Kidney epithelial cell (primary cell): ENCODE results near the gene ZNF212. TPM values are rescaled to one million over a fixed set of nuclear protein-coding genes. Genes with fewer than 3 reads are reported as not detected.

Experiments
- DNase-seq: peaks from one replicate; pipeline ENCODE4 v3.0.0-alpha.2; 2010; ENCODE audit warnings: low read depth
- H3K27me3 ChIP-seq: 2 replicates; pipeline ENCODE4 v1.6.0; 2011; ENCODE audit warnings: low read length; ENCODE audit not compliant: control insufficient read depth, insufficient read depth
- H3K36me3 ChIP-seq: 2 replicates; pipeline ENCODE4 v1.5.1; 2011; ENCODE audit warnings: low read length; ENCODE audit not compliant: control insufficient read depth, insufficient read depth
- H3K4me3 ChIP-seq: 2 replicates; pipeline ENCODE4 v1.5.1; 2011; ENCODE audit warnings: low read depth, mild to moderate bottlenecking, control low read depth, low read length
- CTCF ChIP-seq: IDR thresholded peaks from 2 replicates; pipeline ENCODE4 v1.5.1; 2011; ENCODE audit warnings: mild to moderate bottlenecking, moderate library complexity, low read length, control low read depth, inconsistent platforms; ENCODE audit not compliant: insufficient read depth, poor library complexity, severe bottlenecking
- total RNA-seq: library from RNA; depleted of rRNA; stranded (reverse); fragments of >200 nt; gene quantifications from 2 replicates; pipeline ENCODE4 v1.2.3, GENCODE V29; 2015

The ZNF212 gene
- total RNA-seq, 1 donor from 2014 or later = 6.7 TPM

DNA sequence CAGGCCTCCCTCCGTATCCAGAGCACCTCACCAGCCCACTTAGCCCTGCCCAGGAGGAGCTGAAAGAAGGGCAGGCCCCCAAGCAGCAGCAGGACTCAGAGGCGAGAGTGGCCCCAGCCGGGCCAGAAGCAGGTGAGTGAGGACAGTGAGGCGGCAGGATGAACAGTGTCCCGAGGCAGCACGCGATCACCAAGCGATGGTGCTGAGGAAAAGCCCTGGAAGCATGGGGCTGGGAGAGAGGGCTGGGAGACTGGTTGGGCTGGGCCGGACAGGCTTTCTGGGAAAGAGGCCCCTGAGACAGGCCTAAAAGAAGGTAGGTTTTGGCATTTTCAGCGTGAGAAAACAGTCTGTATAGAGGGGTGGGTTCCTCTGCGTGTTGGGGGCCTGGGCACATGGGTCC, 38.9 kb downstream of the ZNF212 start:
- Histone ChIP-seq H3K27me3 (no peaks in the 10 kb centered on the region), H3K4me3 (no peak overlapping the region), H3K36me3 (peaks cover 2% of the 10 kb centered on the region)
- no peak for TF ChIP-seq CTCF
- DNase-seq = no peak

DNA sequence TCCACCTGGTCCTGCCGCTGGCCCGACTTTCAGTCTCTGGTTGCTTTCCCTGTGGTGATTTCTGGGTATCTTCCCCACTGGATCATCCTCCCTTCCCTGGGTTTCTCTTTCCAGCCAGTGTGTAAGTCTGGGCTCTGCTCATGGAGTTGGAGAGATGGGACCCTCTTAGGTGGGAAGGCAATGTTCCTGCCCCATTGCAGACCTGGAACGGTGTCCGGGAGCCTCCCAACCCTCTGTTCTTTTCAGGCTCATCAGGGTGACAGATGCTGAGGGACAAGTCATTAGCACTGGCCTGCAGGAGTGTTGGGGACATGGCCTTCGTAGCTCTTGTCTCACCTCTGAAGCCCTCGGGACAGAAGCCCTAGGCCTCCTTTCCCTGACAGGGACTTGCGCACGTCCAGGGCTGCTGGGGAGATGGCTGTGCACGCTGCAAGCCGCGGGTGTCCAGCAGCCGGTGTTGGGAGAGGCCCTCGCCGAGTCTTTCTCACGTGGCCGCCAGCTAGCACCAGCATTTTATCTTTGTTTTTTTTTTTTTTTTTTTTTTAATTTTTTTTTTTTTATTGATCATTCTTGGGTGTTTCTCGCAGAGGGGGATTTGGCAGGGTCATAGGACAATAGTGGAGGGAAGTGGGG, 39.8 kb downstream of the ZNF212 start:
- Histone ChIP-seq H3K4me3 (no peak overlapping the region), H3K36me3 (peaks cover 2% of the 10 kb centered on the region), H3K27me3 (no peaks in the 10 kb centered on the region)
- TF ChIP-seq CTCF = no peak
- no peak for DNase-seq

DNA sequence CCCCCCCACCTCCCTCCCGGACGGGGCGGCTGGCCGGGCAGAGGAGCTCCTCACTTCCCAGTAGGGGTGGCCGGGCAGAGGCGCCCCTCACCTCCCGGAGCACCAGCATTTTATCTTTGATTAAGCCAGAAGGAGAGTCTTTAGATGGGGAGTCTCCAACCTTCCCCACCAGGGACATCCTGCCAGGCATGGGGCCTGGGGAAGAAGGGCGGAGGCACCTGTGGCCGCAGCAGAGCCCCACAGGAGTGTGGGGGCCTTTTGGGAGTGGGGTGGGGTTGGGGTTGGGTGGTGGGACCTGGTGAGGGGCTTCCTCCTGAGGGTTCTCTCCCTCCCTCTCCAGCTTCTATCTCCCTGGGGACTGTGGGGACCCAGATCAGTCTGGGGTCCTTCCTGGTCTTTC, 40.7 kb downstream of the ZNF212 start:
- H3K4me3 ChIP-seq = no peak overlapping the region
- H3K27me3 ChIP-seq = no peaks in the 10 kb centered on the region
- DNase-seq = no peak
- H3K36me3 ChIP-seq = peaks cover 2% of the 10 kb centered on the region
- no peak for TF ChIP-seq CTCF

- Histone ChIP-seq H3K4me3 (no peak overlapping the region), H3K27me3 (no peaks in the 10 kb centered on the region), H3K36me3 (peaks cover 2% of the 10 kb centered on the region)
- DNase-seq = no peak
- TF ChIP-seq CTCF = no peak
Measured at GRCh38 chr7:149280661-149281507, 41.4 kb downstream of the ZNF212 start.

GRCh38 chr7:149281508-149282330, 42.3 kb downstream of the ZNF212 start:
- no peak for DNase-seq
- no peak overlapping the region for H3K4me3 ChIP-seq
- no peaks in the 10 kb centered on the region for H3K27me3 ChIP-seq
- H3K36me3 ChIP-seq = peaks cover 2% of the 10 kb centered on the region
- TF ChIP-seq CTCF = no peak
